DND-41 (cell line): ENCODE measurements around the gene ZDHHC14.

ENCODE experiments used
- CTCF ChIP-seq: IDR thresholded peaks from 2 replicates; pipeline ENCODE4 v1.5.1; 2012; ENCODE audit warnings: borderline replicate concordance, low read length, moderate library complexity, mild to moderate bottlenecking; ENCODE audit not compliant: poor library complexity, severe bottlenecking; ENCODE audit errors: extremely low read depth
- EZH2 ChIP-seq: IDR thresholded peaks from 3 replicates; pipeline ENCODE4 v1.6.1; 2012; ENCODE audit warnings: borderline replicate concordance, low read depth, mild to moderate bottlenecking, moderate library complexity, low read length, inconsistent platforms; ENCODE audit not compliant: severe bottlenecking

- TF ChIP-seq EZH2 (no peak), CTCF (no peak)
Measured at GRCh38 chr6:157726892-157727628, 346.1 kb downstream of the ZDHHC14 start.
